ENCODE data around the gene GABRD. TPM values are rescaled to one million over a fixed set of nuclear protein-coding genes. Genes with fewer than 3 reads are reported as not detected.

GABRD gene
- total RNA-seq, 6 experiments from 2014 or later = not detected

- TF ChIP-seq CTCF (IDR thresholded peaks at IDR 0.05) = no peak
- Mint-ChIP-seq H3K36me3 (ENCODE audit: low read depth) (no peaks in the 10 kb centered on the region), H3K27me3 (ENCODE audit: insufficient read depth) (peaks cover 34% of the 10 kb centered on the region), H3K27ac (no peak overlapping the region), H3K4me1 (ENCODE audit: low read depth) (no peaks in the 10 kb centered on the region), H3K9me3 (no peaks in the 10 kb centered on the region), H3K4me3 (no peak overlapping the region)
- no peak for DNase-seq
These were observed 28.9 kb downstream of the GABRD start for GRCh38 chr1:2047749-2048729.

GRCh38 chr1:2049225-2049717 lies 30.1 kb downstream of the GABRD start:
- H3K36me3 Mint-ChIP-seq (ENCODE audit: low read depth) = no peaks in the 10 kb centered on the region
- TF ChIP-seq CTCF (IDR thresholded peaks at IDR 0.05) = peak; percentile 45
- H3K27ac Mint-ChIP-seq = no peak overlapping the region
- no peaks in the 10 kb centered on the region for H3K9me3 Mint-ChIP-seq
- peaks cover 30% of the 10 kb centered on the region for H3K27me3 Mint-ChIP-seq (ENCODE audit: insufficient read depth)
- H3K4me1 Mint-ChIP-seq (ENCODE audit: low read depth) = no peaks in the 10 kb centered on the region
- DNase-seq = no peak
- H3K4me3 Mint-ChIP-seq = no peak overlapping the region

- Mint-ChIP-seq H3K36me3 (ENCODE audit: low read depth) (no peaks in the 10 kb centered on the region), H3K9me3 (no peaks in the 10 kb centered on the region), H3K4me1 (ENCODE audit: low read depth) (no peaks in the 10 kb centered on the region), H3K27me3 (ENCODE audit: insufficient read depth) (peaks cover 30% of the 10 kb centered on the region), H3K4me3 (no peak within 1 kb of the TSS), H3K27ac (no peak within 1 kb of the TSS)
- DNase-seq = no peak
- no peak; the same call in 1 of the 2 replicates for TF ChIP-seq CTCF (IDR thresholded peaks at IDR 0.05)
These were observed 30.7 kb downstream of the GABRD start, which contains the start of gene PRKCZ for GRCh38 chr1:2049718-2050431. PRKCZ (plus strand) TSS chr1:2050411; CDS start chr1:2050631, 220 bp downstream.

- Mint-ChIP-seq H3K9me3 (no peaks in the 10 kb centered on the region), H3K27ac (no peak overlapping the region), H3K4me1 (ENCODE audit: low read depth) (no peaks in the 10 kb centered on the region), H3K36me3 (ENCODE audit: low read depth) (no peaks in the 10 kb centered on the region), H3K4me3 (no peak overlapping the region), H3K27me3 (ENCODE audit: insufficient read depth) (peaks cover 29% of the 10 kb centered on the region)
- no peak for TF ChIP-seq CTCF (IDR thresholded peaks at IDR 0.05)
- no peak for DNase-seq
These were observed 31.3 kb downstream of the GABRD start for GRCh38 chr1:2050461-2050792.

- H3K4me3 Mint-ChIP-seq = no peak overlapping the region
- no peaks in the 10 kb centered on the region for H3K9me3 Mint-ChIP-seq
- TF ChIP-seq CTCF (IDR thresholded peaks at IDR 0.05) = no peak
- H3K27ac Mint-ChIP-seq = no peak overlapping the region
- H3K36me3 Mint-ChIP-seq (ENCODE audit: low read depth) = no peaks in the 10 kb centered on the region
- DNase-seq = no peak
- H3K27me3 Mint-ChIP-seq (ENCODE audit: insufficient read depth) = peaks cover 29% of the 10 kb centered on the region
- no peaks in the 10 kb centered on the region for H3K4me1 Mint-ChIP-seq (ENCODE audit: low read depth)
These were observed 31.9 kb downstream of the GABRD start for GRCh38 chr1:2050793-2051682.
